CD8-positive, alpha-beta memory T cell (primary cell): ENCODE measurements around the gene ASPHD1. TPM values are rescaled to one million over a fixed set of nuclear protein-coding genes. Genes with fewer than 3 reads are reported as not detected.

Experiments used
- CTCF ChIA-PET: fragments of 350-600 bp; sonication (Branson Sonifier 250); formaldehyde crosslinking; loops from one replicate; lab custom pipeline; 2021; ENCODE audit warnings: antibody characterized with exemption; lab: Charles Lee
- POLR2A ChIA-PET: fragments of 350-600 bp; sonication (Branson Sonifier 250); formaldehyde crosslinking; loops from one replicate; lab custom pipeline; 2021; ENCODE audit warnings: antibody characterized with exemption; lab: Charles Lee
- DNase-seq, 5 donors: peaks; one replicate each; pipeline versions ENCODE4 v3.0.0 to v3.0.0-alpha.2; 2020 to 2022; ENCODE audit warnings: mixed read lengths in 1 of 5
- H3K27ac ChIP-seq: one replicate; pipeline ENCODE4 v1.7.0; 2013; ENCODE audit warnings: low read depth, mild to moderate bottlenecking, low read length, moderate library complexity
- H3K27me3 ChIP-seq: 2 replicates; pipeline ENCODE4 v1.7.0; 2013; ENCODE audit warnings: low read length, mild to moderate bottlenecking; ENCODE audit not compliant: insufficient read depth, poor library complexity, severe bottlenecking
- H3K36me3 ChIP-seq: 2 replicates; pipeline ENCODE4 v1.7.0; 2013; ENCODE audit warnings: mild to moderate bottlenecking, low read length, moderate library complexity; ENCODE audit not compliant: insufficient read depth
- H3K4me1 ChIP-seq: 2 replicates; pipeline ENCODE4 v1.7.0; 2013; ENCODE audit warnings: mild to moderate bottlenecking, low read length, moderate library complexity; ENCODE audit not compliant: insufficient read depth
- H3K4me3 ChIP-seq: 2 replicates; pipeline ENCODE4 v1.7.0; 2013; ENCODE audit warnings: mild to moderate bottlenecking, low read length
- H3K9me3 ChIP-seq: 2 replicates; pipeline ENCODE4 v1.7.0; 2013; ENCODE audit warnings: mild to moderate bottlenecking, low read length
- H3K27ac Mint-ChIP-seq, 8 donors: one replicate each; pipeline ENCODE4 v1.8.0; 2020 to 2021; ENCODE audit warnings: mixed read lengths in 8 of 8, mild to moderate bottlenecking in 6 of 8, inconsistent platforms in 3 of 8, moderate library complexity in 3 of 8
- H3K27me3 Mint-ChIP-seq, 2 donors: one replicate each; pipeline ENCODE4 v1.8.0; 2020 to 2021; ENCODE audit warnings: mixed read lengths in 2 of 2, mild to moderate bottlenecking in 1 of 2, moderate library complexity in 1 of 2
- H3K36me3 Mint-ChIP-seq, 3 donors: one replicate each; pipeline ENCODE4 v1.8.0; 2020 to 2021; ENCODE audit warnings: mixed read lengths in 3 of 3, inconsistent platforms in 1 of 3, mild to moderate bottlenecking in 1 of 3
- H3K4me1 Mint-ChIP-seq, 3 donors: one replicate each; pipeline ENCODE4 v1.8.0; 2020 to 2021; ENCODE audit warnings: mixed read lengths in 3 of 3, inconsistent platforms in 1 of 3, mild to moderate bottlenecking in 1 of 3
- H3K4me3 Mint-ChIP-seq, 7 donors: one replicate each; pipeline ENCODE4 v1.8.0; 2020 to 2021; ENCODE audit warnings: mixed read lengths in 7 of 7, mild to moderate bottlenecking in 6 of 7, moderate library complexity in 4 of 7, inconsistent platforms in 2 of 7
- H3K9me3 Mint-ChIP-seq, 5 donors: one replicate each; pipeline ENCODE4 v1.8.0; 2020 to 2022; ENCODE audit warnings: mixed read lengths in 5 of 5, mild to moderate bottlenecking in 3 of 5, moderate library complexity in 2 of 5, inconsistent platforms in 1 of 5
- polyA plus RNA-seq: library from polyadenylated mRNA; unstranded; fragments of 300-500 nt; fragmentation: Illumina TruSeq; gene quantifications from one replicate; pipeline ENCODE4 v1.2.3, GENCODE V29; 2021
- total RNA-seq, 2 experiments: library from RNA; stranded (reverse); gene quantifications; one replicate each; pipeline ENCODE4 v1.2.3, GENCODE V29; 2021

Gene ASPHD1, protein sequence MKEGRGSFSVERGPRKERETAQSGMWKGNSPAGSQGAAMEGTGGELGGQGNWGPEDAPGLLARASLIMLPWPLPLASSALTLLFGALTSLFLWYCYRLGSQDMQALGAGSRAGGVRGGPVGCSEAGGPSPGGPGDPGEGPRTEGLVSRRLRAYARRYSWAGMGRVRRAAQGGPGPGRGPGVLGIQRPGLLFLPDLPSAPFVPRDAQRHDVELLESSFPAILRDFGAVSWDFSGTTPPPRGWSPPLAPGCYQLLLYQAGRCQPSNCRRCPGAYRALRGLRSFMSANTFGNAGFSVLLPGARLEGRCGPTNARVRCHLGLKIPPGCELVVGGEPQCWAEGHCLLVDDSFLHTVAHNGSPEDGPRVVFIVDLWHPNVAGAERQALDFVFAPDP
- 1 to 10 TPM; 1.2 to 1.7 TPM for total RNA-seq
- polyA plus RNA-seq = not detected

DNA sequence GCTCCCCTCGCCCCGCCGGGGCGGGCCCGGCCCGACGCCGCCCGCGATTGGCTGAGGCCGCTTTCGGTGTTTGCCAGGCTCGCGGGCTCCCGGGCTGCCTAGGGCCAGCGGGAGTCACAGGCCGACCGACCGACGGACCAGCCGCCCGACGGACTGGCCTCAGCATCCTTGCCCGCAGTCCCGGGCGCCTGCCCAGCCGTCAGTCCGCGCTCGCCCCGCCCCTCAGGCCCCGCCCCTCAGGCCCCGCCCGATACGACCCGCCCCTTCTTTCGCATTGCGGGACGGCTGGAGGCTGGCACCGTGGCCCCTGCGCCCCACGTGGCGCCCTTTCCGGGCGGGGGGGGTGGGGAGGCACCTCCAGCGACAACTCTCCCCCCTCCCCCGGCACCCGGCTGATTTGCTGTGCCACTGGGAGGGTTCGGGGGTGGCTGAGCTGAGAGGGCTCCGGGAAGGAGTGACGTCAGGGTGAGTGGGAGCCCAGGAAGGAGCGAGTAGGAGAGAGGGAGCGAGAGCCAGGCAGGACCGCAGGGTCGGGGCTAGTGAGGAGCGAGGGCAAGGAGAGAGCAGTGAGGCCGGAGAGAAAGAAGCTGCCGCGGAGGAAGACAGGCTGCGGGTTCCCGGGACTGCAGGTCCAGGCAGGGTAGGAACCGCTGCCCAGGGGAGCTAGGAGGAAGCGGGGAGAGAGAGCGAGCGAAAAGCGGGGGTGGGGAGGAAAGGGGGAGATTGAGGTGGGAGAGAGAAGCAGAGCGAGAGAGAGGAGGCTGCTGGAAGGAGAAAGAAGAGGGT, at the start of gene ASPHD1:
ASPHD1 (plus strand) TSS at position 387 of the 786 bp plus-strand sequence. CDS start 484 bp downstream, outside the sequence.
- Mint-ChIP-seq H3K4me1 (peaks cover 0 to 9% (median 5%) of the 10 kb centered on the region in 3 donors), H3K36me3 (peaks cover 0 to 3% (median 0%) of the 10 kb centered on the region in 3 donors), H3K27me3 (peaks cover 16 to 29% of the 10 kb centered on the region in 2 donors), H3K27ac (peak within 1 kb of the TSS in 1 of 8 donors; percentile 32), H3K9me3 (no peaks in the 10 kb centered on the region), H3K4me3 (peak within 1 kb of the TSS; percentile 34 to 78 (median 62))
- peak within 1 kb of the TSS; percentile 47 for H3K4me3 ChIP-seq
- CTCF ChIA-PET = interaction anchor here (1.3 to 1.4 kb wide), 2 partner anchors 25 to 200 kb away, joined by 3 read pairs; partner anchors contain the start of gene KCTD13
- POLR2A ChIA-PET = interaction anchor here (0.5 to 1.0 kb wide), 4 partner anchors 79 to 234 kb away, joined by 3 to 4 read pairs (median 3); no protein-coding TSS in a partner anchor
- no peaks in the 10 kb centered on the region for H3K36me3 ChIP-seq
- H3K4me1 ChIP-seq = peaks cover 7% of the 10 kb centered on the region
- H3K27me3 ChIP-seq = peaks cover 24% of the 10 kb centered on the region
- H3K9me3 ChIP-seq = no peaks in the 10 kb centered on the region
- H3K27ac ChIP-seq = no peak within 1 kb of the TSS
- DNase-seq = peak; percentile 69 to 82 (median 71)

DNA sequence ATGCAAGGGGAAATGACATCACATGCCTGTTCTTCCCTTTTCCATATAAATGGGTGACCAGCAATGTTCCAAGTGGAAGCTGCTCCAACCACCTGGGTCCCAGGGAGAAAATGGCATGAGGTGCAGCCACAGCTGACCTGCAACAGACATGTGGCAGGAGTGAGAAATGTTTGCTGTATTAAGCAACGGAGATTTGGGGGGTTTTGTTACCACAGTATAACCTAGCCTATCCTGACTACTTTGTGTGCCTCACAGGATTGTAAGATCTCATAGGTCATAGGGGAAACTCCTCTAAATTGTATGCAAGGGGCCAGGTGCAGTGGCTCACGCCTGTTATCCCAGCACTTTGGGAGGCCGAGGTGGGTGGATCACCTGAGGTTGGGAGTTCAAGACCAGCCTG, 49.3 kb upstream of the ASPHD1 start:
- POLR2A ChIA-PET = interaction anchor here (0.6 to 0.7 kb wide), 4 partner anchors 43 to 215 kb away, joined by 4 to 7 read pairs (median 5); no protein-coding TSS in a partner anchor

DNA sequence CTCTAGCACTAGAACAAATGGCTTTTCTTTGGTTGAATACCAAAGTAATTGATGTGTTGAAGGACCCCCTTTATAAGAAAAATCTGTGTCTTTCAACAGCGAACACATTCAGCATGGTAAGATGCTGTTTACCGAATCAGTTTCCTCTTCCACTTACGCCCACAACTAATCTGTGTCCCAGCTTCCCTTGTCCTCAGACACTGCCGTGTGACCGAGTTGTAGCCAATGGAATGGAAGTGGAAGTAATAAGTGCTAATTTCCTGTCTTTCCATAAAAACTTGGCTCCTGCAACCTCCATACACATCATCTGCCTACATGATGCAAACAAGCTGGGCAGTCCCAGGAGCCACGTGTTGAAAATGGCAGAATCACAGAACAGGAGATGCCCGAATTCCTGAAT, 47.6 kb upstream of the ASPHD1 start:
- no peaks in the 10 kb centered on the region for H3K4me1 ChIP-seq
- H3K36me3 Mint-ChIP-seq = peaks cover 0 to 16% (median 0%) of the 10 kb centered on the region in 3 donors
- H3K36me3 ChIP-seq = no peaks in the 10 kb centered on the region
- H3K9me3 ChIP-seq = no peaks in the 10 kb centered on the region
- no peaks in the 10 kb centered on the region for H3K9me3 Mint-ChIP-seq
- CTCF ChIA-PET = interaction anchor here (1.0 to 1.7 kb wide), 5 partner anchors 14 to 153 kb away, joined by 3 to 6 read pairs (median 3); no protein-coding TSS in a partner anchor
- H3K4me3 ChIP-seq = no peak overlapping the region
- H3K4me3 Mint-ChIP-seq = no peak overlapping the region
- no peaks in the 10 kb centered on the region for H3K27me3 ChIP-seq
- H3K27me3 Mint-ChIP-seq = no peaks in the 10 kb centered on the region
- peaks cover 3 to 8% (median 5%) of the 10 kb centered on the region in 3 donors for H3K4me1 Mint-ChIP-seq
- POLR2A ChIA-PET = no interaction called here
- no peak for DNase-seq
- H3K27ac Mint-ChIP-seq = no peak overlapping the region
- H3K27ac ChIP-seq = no peak overlapping the region

More for the DNA sequence above, 49.3 kb upstream of the ASPHD1 start:
- H3K9me3 Mint-ChIP-seq = no peaks in the 10 kb centered on the region
- H3K36me3 Mint-ChIP-seq = peaks cover 0 to 26% (median 4%) of the 10 kb centered on the region in 3 donors
- peak overlapping the region in 1 of 8 donors; percentile 36 for H3K27ac Mint-ChIP-seq
- no peak for DNase-seq
- peaks cover 5% of the 10 kb centered on the region for H3K36me3 ChIP-seq
- no peaks in the 10 kb centered on the region for H3K27me3 Mint-ChIP-seq
- no peaks in the 10 kb centered on the region for H3K27me3 ChIP-seq
- H3K9me3 ChIP-seq = no peaks in the 10 kb centered on the region
- H3K4me3 Mint-ChIP-seq = no peak overlapping the region
- H3K27ac ChIP-seq = no peak overlapping the region
- CTCF ChIA-PET = interaction anchor here (0.8 to 1.7 kb wide), 2 partner anchors 43 to 150 kb away, joined by 3 to 6 read pairs; no protein-coding TSS in a partner anchor
- peaks cover 3 to 8% (median 5%) of the 10 kb centered on the region in 3 donors for H3K4me1 Mint-ChIP-seq
- no peaks in the 10 kb centered on the region for H3K4me1 ChIP-seq
- no peak overlapping the region for H3K4me3 ChIP-seq

DNA sequence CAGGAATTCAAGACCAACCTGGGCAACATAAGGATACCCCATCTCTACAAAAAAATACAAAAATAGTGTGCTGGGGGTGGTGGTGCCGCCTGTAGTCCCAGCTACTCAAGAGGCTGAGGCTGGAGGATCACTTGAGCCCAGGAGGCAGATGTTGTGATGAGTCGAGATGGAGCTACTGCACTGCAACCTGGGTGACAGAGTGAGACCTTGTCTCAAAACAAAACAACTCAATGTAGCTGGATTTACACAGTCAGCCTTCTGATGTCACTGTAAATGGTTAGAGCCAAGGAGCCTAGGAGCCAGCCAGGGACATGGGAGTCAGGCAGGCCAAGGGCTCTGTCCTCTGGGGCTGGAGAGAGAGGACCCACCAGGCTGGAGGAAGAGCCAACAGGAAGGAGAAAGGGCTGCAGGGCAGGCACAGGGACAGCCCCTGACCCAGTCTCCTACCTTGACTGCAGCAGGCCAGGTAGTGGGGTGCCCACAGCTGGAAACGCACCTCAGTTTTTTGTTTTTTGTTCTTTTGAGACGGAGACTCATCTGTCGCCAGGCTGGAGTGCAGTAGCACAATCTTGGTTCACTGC, 45.7 kb upstream of the ASPHD1 start:
- Mint-ChIP-seq H3K27ac (peak overlapping the region in 1 of 8 donors; percentile 67), H3K27me3 (no peaks in the 10 kb centered on the region)

DNA sequence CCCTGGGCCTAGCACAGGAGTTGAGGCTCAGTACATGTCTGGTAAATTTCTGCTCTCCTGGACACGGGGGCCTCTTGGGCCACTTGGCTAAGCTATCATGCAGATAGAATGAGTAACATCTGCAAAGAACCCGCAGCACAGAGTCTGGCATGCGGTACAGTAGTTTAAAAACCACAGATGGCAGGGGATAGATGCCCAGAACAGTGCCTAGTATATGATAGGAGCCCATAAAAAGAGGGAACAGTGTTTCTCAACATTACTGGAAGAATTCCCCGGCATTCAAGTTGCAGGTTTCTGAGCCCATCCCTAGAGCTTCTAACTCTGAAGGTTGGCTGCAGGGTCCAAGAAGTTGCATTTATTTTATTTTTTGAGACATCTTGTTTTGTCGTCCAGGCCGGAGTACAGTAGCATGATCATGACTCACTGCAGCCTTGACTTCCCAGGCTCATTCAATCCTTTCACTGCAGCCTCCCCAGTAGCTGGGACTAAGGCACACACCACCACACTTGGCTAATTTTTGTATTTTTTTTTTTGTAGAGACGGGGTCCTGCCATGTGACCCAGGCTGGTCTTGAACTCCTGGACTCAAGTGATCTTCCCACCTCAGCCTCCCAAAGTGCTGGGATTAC, 43.0 kb upstream of the ASPHD1 start:
- peak overlapping the region in 1 of 8 donors; percentile 87 for H3K27ac Mint-ChIP-seq

More for the DNA sequence above, 45.7 kb upstream of the ASPHD1 start:
- H3K4me1 Mint-ChIP-seq = peaks cover 0 to 4% (median 0%) of the 10 kb centered on the region in 3 donors
- no peak overlapping the region for H3K27ac ChIP-seq
- H3K4me3 Mint-ChIP-seq = no peak overlapping the region
- no peaks in the 10 kb centered on the region for H3K9me3 ChIP-seq
- H3K4me1 ChIP-seq = no peaks in the 10 kb centered on the region
- H3K27me3 ChIP-seq = no peaks in the 10 kb centered on the region
- DNase-seq = no peak
- ChIA-PET POLR2A (interaction anchor here (0.8 to 0.9 kb wide), 2 partner anchors 30 to 38 kb away, joined by 3 to 4 read pairs; no protein-coding TSS in a partner anchor), CTCF (interaction anchor here (0.9 to 1.7 kb wide), 4 partner anchors 22 to 175 kb away, joined by 3 read pairs; no protein-coding TSS in a partner anchor)
- no peak overlapping the region for H3K4me3 ChIP-seq
- H3K9me3 Mint-ChIP-seq = no peaks in the 10 kb centered on the region
- H3K36me3 ChIP-seq = no peaks in the 10 kb centered on the region
- H3K36me3 Mint-ChIP-seq = peaks cover 4 to 21% (median 4%) of the 10 kb centered on the region in 3 donors

DNA sequence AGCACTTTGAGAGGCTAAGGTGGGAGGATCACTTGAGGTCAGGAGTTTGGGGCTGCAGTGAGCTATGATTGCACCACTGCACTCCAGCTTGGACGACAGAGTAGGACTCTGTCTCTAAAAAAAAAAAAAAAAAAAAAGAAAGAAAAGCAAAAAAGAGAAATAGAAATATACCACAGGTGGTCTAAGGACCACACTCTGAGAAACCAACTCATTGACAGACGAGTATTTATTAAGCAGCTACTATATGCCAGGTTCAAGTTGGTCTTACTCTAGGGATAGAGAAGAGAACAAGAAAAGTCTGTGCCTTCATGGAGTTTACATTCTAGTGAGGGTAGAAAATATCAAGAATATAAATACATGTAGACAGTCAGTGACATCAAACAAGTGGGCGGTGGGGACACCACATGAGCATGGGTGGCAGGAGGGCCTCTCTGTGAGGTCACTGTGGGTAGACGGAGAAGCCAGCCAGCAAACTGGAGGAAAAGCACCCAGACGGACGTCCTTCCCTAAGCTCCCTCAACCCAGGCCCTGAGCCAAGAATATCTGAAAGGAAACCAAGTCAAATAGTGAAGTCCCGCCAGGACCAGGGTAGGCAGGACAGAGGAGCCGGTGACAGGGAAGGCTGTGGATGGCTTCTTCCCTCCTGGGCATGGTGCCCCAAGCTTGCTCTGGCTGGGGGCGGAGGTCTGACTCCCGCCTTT, 42.0 kb upstream of the ASPHD1 start:
- Mint-ChIP-seq H3K4me1 (peaks cover 14 to 29% (median 25%) of the 10 kb centered on the region in 3 donors), H3K27me3 (no peaks in the 10 kb centered on the region), H3K9me3 (no peaks in the 10 kb centered on the region), H3K36me3 (peaks cover 4 to 44% (median 5%) of the 10 kb centered on the region in 3 donors), H3K27ac (peak overlapping the region in 3 of 8 donors; percentile 30 to 94 (median 61)), H3K4me3 (peak overlapping the region in 3 of 7 donors; percentile 16 to 77 (median 55))
- DNase-seq = no peak
- ChIA-PET CTCF (interaction anchor here (1.8 kb wide), 1 partner anchor 10 kb away, joined by 9 read pairs; no protein-coding TSS in a partner anchor), POLR2A (interaction anchor here (0.6 to 0.7 kb wide), 3 partner anchors 68 to 665 kb away, joined by 3 to 8 read pairs (median 6); partner anchors contain the start of gene KCTD13)
- Histone ChIP-seq H3K36me3 (peaks cover 7% of the 10 kb centered on the region), H3K4me1 (peaks cover 17% of the 10 kb centered on the region), H3K27me3 (no peaks in the 10 kb centered on the region), H3K9me3 (no peaks in the 10 kb centered on the region), H3K27ac (no peak overlapping the region), H3K4me3 (no peak overlapping the region)

More for the DNA sequence above, 43.0 kb upstream of the ASPHD1 start:
- H3K9me3 ChIP-seq = no peaks in the 10 kb centered on the region
- no peaks in the 10 kb centered on the region for H3K27me3 ChIP-seq
- H3K36me3 Mint-ChIP-seq = peaks cover 4 to 37% (median 5%) of the 10 kb centered on the region in 3 donors
- no peak overlapping the region for H3K27ac ChIP-seq
- peaks cover 7% of the 10 kb centered on the region for H3K36me3 ChIP-seq
- no peaks in the 10 kb centered on the region for H3K9me3 Mint-ChIP-seq
- POLR2A ChIA-PET = interaction anchor here (0.6 kb wide), 1 partner anchor 69 kb away, joined by 6 read pairs; the partner anchor contains the start of gene KCTD13
- H3K4me1 ChIP-seq = peaks cover 15% of the 10 kb centered on the region
- no peak overlapping the region for H3K4me3 ChIP-seq
- H3K4me1 Mint-ChIP-seq = peaks cover 11 to 21% (median 17%) of the 10 kb centered on the region in 3 donors
- H3K4me3 Mint-ChIP-seq = peak overlapping the region in 1 of 7 donors; percentile 64
- no peak for DNase-seq
- CTCF ChIA-PET = interaction anchor here (1.1 kb wide), 1 partner anchor 9 kb away, joined by 4 read pairs; no protein-coding TSS in a partner anchor
- no peaks in the 10 kb centered on the region for H3K27me3 Mint-ChIP-seq
